ENCODE results near the gene NACC1. TPM values are rescaled to one million over a fixed set of nuclear protein-coding genes. Genes with fewer than 3 reads are reported as not detected.

NACC1 gene
- total and polyA plus RNA-seq, 3 donors from 2014 or later = 38.2 to 102 (median 75.9) TPM

DNA sequence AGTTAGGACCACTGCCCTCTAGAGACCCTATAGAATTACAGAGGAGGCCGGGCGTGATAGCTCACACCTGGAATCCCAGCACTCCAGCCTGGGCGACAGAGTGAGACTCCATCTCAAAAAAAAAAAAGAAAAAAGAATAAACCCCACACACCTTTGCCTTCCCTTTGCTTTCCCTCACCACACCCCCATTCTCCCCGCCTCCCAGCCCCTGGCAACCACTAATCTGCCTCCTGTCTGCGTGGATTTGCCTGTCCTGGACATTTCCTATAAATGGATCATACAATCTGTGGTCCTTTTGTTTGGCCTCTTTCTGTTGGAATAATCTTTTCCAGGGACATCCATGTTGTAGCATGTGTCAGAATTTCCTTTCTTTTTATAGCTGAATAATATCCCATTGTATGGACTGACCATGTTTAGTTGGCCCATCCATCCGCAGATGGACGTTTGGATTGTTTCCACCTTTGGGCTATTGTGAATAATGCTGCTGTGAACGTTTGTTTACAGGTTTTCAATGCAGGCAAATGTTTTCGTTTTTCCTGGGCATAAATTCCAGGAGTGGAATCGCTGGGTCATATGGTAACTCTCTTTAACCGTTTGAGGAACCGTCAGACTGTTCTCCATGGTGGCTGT lies 15.3 kb downstream of the NACC1 start:
- WGBS, 2 donors = 76 to 85% methylated on average over 12 of the region's 12 CpGs
- no peaks in the 10 kb centered on the region for H3K9me3 ChIP-seq
- no peak overlapping the region for H3K4me3 ChIP-seq
- no peaks in the 10 kb centered on the region for H3K27me3 ChIP-seq
- intact Hi-C loops (cut with DNase I; ENCODE audit: low total_unique reads) = no loop called here
- no peak for DNase-seq
- H3K27ac ChIP-seq = no peak overlapping the region
- H3K4me1 ChIP-seq = no peaks in the 10 kb centered on the region
- no peaks in the 10 kb centered on the region for H3K36me3 ChIP-seq (ENCODE audit: low read depth, missing control alignments)
- TF ChIP-seq CTCF (IDR thresholded peaks at IDR 0.05) (no peak), POLR2A (IDR thresholded peaks at IDR 0.05) (no peak)

GRCh38 chr19:13134626-13135025 lies 16.6 kb downstream of the NACC1 start:
- no peaks in the 10 kb centered on the region for H3K36me3 ChIP-seq (ENCODE audit: low read depth, missing control alignments)
- no peak overlapping the region for H3K4me3 ChIP-seq
- TF ChIP-seq POLR2A (IDR thresholded peaks at IDR 0.05) (no peak), CTCF (IDR thresholded peaks at IDR 0.05) (no peak)
- no peaks in the 10 kb centered on the region for H3K27me3 ChIP-seq
- intact Hi-C loops (cut with DNase I; ENCODE audit: low total_unique reads) = no loop called here
- no peaks in the 10 kb centered on the region for H3K9me3 ChIP-seq
- H3K27ac ChIP-seq = no peak overlapping the region
- no peaks in the 10 kb centered on the region for H3K4me1 ChIP-seq
- no peak for DNase-seq
- WGBS, 2 donors = 84 to 96% methylated on average over 3 of the region's 3 CpGs

- Histone ChIP-seq H3K9me3 (no peaks in the 10 kb centered on the region), H3K27me3 (no peaks in the 10 kb centered on the region), H3K27ac (no peak overlapping the region), H3K4me3 (no peak overlapping the region), H3K4me1 (no peaks in the 10 kb centered on the region), H3K36me3 (ENCODE audit: low read depth, missing control alignments) (no peaks in the 10 kb centered on the region)
- no peak for DNase-seq
- intact Hi-C loops (cut with DNase I; ENCODE audit: low total_unique reads) = no loop called here
- TF ChIP-seq POLR2A (IDR thresholded peaks at IDR 0.05) (no peak), CTCF (IDR thresholded peaks at IDR 0.05) (no peak)
- WGBS, 2 donors = 95 to 96% methylated on average over 22 to 60 of the region's 60 CpGs
These were observed 17.3 kb downstream of the NACC1 start for GRCh38 chr19:13135068-13136062.

DNA sequence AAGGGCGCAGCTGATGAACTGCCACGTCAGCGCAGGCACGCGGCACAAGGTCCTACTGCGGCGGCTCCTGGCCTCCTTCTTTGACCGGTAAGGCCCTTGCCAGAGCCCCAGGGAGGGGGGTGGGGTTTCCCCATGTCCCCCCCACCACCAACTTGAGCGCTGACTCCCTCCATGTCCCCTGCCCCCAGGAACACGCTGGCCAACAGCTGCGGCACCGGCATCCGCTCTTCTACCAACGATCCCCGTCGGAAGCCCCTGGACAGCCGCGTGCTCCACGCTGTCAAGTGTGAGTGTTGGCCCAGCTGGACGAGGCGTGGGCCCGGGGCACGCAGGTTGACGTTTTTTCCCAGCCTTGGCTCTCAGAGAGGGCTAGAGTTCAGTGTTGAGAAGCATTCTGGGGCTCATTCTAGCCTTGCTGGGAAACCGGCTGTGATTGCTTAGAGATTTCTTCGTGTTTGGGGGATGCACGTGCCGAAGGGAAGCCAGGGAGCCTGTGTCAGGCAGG lies 19.3 kb downstream of the NACC1 start:
- Histone ChIP-seq H3K4me3 (no peak overlapping the region), H3K27me3 (no peaks in the 10 kb centered on the region), H3K36me3 (ENCODE audit: low read depth, missing control alignments) (no peaks in the 10 kb centered on the region), H3K4me1 (no peaks in the 10 kb centered on the region), H3K9me3 (no peaks in the 10 kb centered on the region), H3K27ac (no peak overlapping the region)
- intact Hi-C loops (cut with DNase I; ENCODE audit: low total_unique reads) = no loop called here
- 89 to 93% methylated on average over 12 to 28 of the region's 28 CpGs for WGBS, 2 donors
- DNase-seq = no peak
- TF ChIP-seq CTCF (IDR thresholded peaks at IDR 0.05) = no peak
- TF ChIP-seq POLR2A (IDR thresholded peaks at IDR 0.05) = no peak

All from testis (tissue), 3 donors.